Smooth muscle cell (in vitro differentiated cells): ENCODE results near the gene SH2D4B. TPM values are rescaled to one million over a fixed set of nuclear protein-coding genes. Genes with fewer than 3 reads are reported as not detected.

Source experiments
- DNase-seq: peaks from one replicate; lab custom pipeline; 2025; ENCODE audit not compliant: unreplicated experiment; lab: John Stamatoyannopoulos, UW
- H2AFZ ChIP-seq: fragments of 200-600 bp; sonication (generic); 2 replicates; pipeline ENCODE4 v1.6.0; 2016; ENCODE audit warnings: antibody characterized with exemption, low read depth, mild to moderate bottlenecking
- H3F3A ChIP-seq: fragments of 200-600 bp; sonication (generic); 2 replicates; pipeline ENCODE4 v1.6.0; 2017; ENCODE audit warnings: antibody characterized with exemption, low read depth
- H3K27ac ChIP-seq: fragments of 200-600 bp; sonication (generic); 2 replicates; pipeline ENCODE4 v1.5.1; 2016; ENCODE audit warnings: low read depth, mild to moderate bottlenecking
- H3K27me3 ChIP-seq: fragments of 200-600 bp; sonication (generic); 2 replicates; pipeline ENCODE4 v1.6.1; 2016; ENCODE audit warnings: low read depth, mild to moderate bottlenecking
- H3K36me3 ChIP-seq: fragments of 200-600 bp; sonication (generic); 2 replicates; pipeline ENCODE4 v1.5.1; 2016; ENCODE audit warnings: low read depth
- H3K4me1 ChIP-seq: fragments of 200-600 bp; sonication (generic); 2 replicates; pipeline ENCODE4 v1.5.1; 2016; ENCODE audit warnings: low read depth
- H3K4me2 ChIP-seq: fragments of 200-600 bp; sonication (generic); 2 replicates; pipeline ENCODE4 v1.6.0; 2016; ENCODE audit warnings: mild to moderate bottlenecking
- H3K4me3 ChIP-seq: fragments of 200-600 bp; sonication (generic); 2 replicates; pipeline ENCODE4 v1.5.1; 2016; ENCODE audit warnings: mild to moderate bottlenecking
- H3K79me2 ChIP-seq: fragments of 200-600 bp; sonication (generic); 2 replicates; pipeline ENCODE4 v1.6.0; 2016; ENCODE audit warnings: low read depth, mild to moderate bottlenecking
- H3K9ac ChIP-seq: fragments of 200-600 bp; sonication (generic); 2 replicates; pipeline ENCODE4 v1.6.0; 2016; ENCODE audit warnings: low read depth
- H3K9me3 ChIP-seq: fragments of 200-600 bp; sonication (generic); replicated peaks from 2 replicates; pipeline ENCODE4 v1.5.1; 2016; ENCODE audit warnings: low read depth
- H4K20me1 ChIP-seq: fragments of 200-600 bp; sonication (generic); 2 replicates; pipeline ENCODE4 v1.6.0; 2016; ENCODE audit warnings: low read depth
- CTCF ChIP-seq: fragments of 200-600 bp; sonication (generic); IDR thresholded peaks from 2 replicates; pipeline ENCODE4 v1.5.1; 2017; ENCODE audit warnings: borderline replicate concordance, mild to moderate bottlenecking, antibody characterized with exemption; ENCODE audit not compliant: insufficient read depth, poor library complexity, severe bottlenecking
- whole genome bisulfite sequencing: methylation state at CpG from one replicate; pipeline ENCODE4 v1.1.7; 2016; ENCODE audit warnings: low lambda C conversion rate; 5-methylcytosine and 5-hydroxymethylcytosine counted together
- polyA plus RNA-seq: library from polyadenylated mRNA; unstranded; fragments of >200 nt; fragmentation: Nextera tagmentation; extraction: Ambion mirVana; gene quantifications from 2 replicates; pipeline ENCODE4 v1.2.1, GENCODE V29; 2016
- total RNA-seq: library from RNA; depleted of rRNA; stranded (reverse); fragments of >200 nt; gene quantifications from 2 replicates; pipeline ENCODE4 v1.2.3, GENCODE V29; 2014

Gene SH2D4B
- total and polyA plus RNA-seq, 2 experiments from 2014 or later: 0.13 TPM; not detected in 1

DNA sequence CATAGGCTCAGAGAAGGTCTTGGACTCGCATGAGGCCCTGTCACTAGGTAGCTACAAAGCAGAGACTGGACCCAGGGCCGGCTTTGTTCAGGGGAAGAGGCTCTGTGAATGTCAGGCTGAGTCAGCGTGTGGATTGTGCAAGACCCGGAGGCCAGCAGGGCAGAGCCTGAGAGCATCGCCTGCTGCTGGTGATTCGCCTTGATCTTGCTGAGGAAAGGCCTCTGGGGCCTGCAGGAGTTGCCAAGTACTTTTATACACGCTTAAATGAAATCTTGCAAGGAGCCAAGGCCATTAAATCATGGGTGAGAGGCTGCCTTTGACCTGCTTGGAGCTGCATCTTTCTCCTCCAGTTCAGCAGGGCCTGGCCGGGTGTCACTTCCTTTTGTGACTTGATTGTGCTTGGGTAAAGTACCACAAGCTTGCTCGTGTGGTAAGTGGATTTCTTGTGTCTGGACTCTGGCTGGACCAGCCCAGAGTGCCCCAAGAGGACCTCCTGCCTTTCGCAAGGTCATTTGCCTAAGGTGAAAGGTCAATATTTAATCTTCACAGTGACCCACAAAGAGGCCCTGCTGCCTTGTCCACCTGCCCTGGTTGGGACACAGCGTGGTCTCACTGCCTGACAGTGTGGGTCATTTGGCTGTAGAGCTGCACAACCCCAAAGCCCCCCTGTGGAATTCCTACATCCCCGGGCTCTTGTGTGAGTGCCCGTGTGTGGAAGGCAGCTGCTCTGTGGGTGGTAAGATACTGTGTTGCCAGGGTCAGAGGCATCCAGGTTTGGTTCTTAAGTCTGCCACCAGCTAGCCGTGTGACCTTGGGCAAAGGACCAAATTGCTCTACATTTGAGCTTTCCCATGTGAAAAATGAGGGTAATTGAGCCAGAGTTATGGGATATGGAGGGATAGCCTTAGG is 38.6 kb upstream of the SH2D4B start:
- WGBS: 29% methylated on average over 14 of the region's 14 CpGs
- H4K20me1 ChIP-seq: peaks cover 4% of the 10 kb centered on the region
- H3K4me2 ChIP-seq: peak overlapping the region; percentile 50
- H3K4me3 ChIP-seq: no peak overlapping the region
- peak overlapping the region; percentile 99 for H3K27ac ChIP-seq
- no peaks in the 10 kb centered on the region for H3K27me3 ChIP-seq
- H3K4me1 ChIP-seq: peaks cover 54% of the 10 kb centered on the region
- no peak for TF ChIP-seq CTCF
- H3F3A ChIP-seq: peaks cover 29% of the 10 kb centered on the region
- peak overlapping the region; percentile 73 for H3K9ac ChIP-seq
- H2AFZ ChIP-seq: no peak overlapping the region
- peaks cover 74% of the 10 kb centered on the region for H3K79me2 ChIP-seq
- no peaks in the 10 kb centered on the region for H3K36me3 ChIP-seq
- DNase-seq: peak; percentile 58
- H3K9me3 ChIP-seq: no peaks in the 10 kb centered on the region

DNA sequence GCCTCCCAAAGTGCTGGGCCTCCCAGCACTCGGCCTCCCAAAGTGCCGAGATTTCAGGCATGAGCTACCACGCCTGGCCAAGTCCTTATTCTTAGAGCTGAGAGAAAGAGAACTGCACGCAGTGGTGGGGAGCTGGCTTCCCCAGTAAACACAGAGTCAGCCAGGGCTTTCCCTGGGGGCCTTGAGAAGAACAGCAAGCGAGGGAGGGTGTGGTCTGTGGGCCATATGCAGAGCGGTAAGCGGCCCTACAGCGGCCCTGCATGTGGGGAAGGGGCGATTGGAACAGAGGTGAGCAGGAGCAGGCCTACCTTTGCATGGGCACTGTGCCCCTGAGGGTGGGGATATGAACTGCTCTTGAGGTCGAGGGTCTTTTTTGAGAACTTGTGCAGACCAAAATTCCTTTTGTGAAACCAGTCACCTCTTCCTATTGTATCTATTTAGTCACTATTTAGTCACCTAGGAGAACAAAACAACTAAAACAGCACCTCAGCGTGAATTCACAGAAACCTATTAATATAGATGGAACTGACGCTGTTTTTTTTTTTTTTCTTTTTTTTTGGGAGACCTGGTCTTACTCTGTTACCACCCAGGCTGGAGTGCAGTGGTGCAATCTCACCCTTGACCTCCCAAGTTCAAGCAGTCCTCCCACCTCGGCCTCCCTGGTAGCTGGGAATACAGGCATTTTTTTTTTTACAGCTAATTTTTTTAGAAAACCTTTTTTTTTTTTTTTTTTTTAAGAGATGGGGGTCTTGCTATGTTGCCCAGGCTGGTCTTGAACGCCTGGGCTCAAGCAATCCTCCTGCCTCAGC is 36.9 kb upstream of the SH2D4B start:
- no peaks in the 10 kb centered on the region for H3K9me3 ChIP-seq
- H3K27me3 ChIP-seq: no peaks in the 10 kb centered on the region
- 90% methylated on average over 14 of the region's 14 CpGs for WGBS
- peaks cover 4% of the 10 kb centered on the region for H4K20me1 ChIP-seq
- peak overlapping the region; percentile 52 for H3K9ac ChIP-seq
- no peak for DNase-seq
- H2AFZ ChIP-seq: no peak overlapping the region
- H3K36me3 ChIP-seq: no peaks in the 10 kb centered on the region
- peak overlapping the region; percentile 70 for H3K4me2 ChIP-seq
- no peak for TF ChIP-seq CTCF
- peaks cover 68% of the 10 kb centered on the region for H3K4me1 ChIP-seq
- peaks cover 61% of the 10 kb centered on the region for H3K79me2 ChIP-seq
- peak overlapping the region; percentile 99 for H3K27ac ChIP-seq
- H3F3A ChIP-seq: peaks cover 37% of the 10 kb centered on the region
- no peak overlapping the region for H3K4me3 ChIP-seq

DNA sequence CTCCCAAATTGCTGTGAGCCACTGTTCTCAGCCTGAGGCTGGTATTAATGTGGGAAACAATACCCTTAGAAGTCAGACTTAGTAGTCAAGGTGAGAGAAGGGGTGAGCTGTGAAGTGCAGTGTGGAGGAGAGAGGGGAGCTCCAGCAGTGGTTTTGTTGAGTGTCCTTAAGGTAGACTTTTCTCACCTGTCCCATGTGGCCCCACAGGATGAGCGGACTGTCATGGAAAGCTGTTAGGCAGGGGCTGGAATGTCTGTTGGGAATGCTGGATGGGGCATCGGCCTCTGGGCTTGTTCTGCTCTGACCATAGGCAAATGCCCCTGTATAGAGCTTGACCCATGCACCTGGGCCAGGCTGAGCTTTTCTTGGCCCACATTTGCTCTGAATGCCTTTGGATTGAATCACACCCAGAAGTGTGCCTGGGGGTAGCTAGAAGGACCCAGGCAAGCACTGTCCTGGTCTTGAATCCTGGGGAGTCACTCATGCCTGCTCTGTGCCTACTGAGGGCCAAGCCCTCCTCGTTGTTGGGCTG is 36.3 kb upstream of the SH2D4B start:
- Histone ChIP-seq H3K36me3 (no peaks in the 10 kb centered on the region), H3F3A (peaks cover 40% of the 10 kb centered on the region), H3K9me3 (no peaks in the 10 kb centered on the region), H3K4me3 (no peak overlapping the region), H3K27ac (peak overlapping the region; percentile 99), H3K4me1 (peaks cover 70% of the 10 kb centered on the region), H4K20me1 (peaks cover 4% of the 10 kb centered on the region), H3K9ac (peak overlapping the region; percentile 52), H2AFZ (no peak overlapping the region), H3K27me3 (no peaks in the 10 kb centered on the region), H3K79me2 (peaks cover 54% of the 10 kb centered on the region), H3K4me2 (peak overlapping the region; percentile 70)
- no peak for TF ChIP-seq CTCF
- 87% methylated on average over 3 of the region's 3 CpGs for WGBS
- DNase-seq: no peak
